ENCODE results near the gene GLP1R.

GLP1R gene

DNA sequence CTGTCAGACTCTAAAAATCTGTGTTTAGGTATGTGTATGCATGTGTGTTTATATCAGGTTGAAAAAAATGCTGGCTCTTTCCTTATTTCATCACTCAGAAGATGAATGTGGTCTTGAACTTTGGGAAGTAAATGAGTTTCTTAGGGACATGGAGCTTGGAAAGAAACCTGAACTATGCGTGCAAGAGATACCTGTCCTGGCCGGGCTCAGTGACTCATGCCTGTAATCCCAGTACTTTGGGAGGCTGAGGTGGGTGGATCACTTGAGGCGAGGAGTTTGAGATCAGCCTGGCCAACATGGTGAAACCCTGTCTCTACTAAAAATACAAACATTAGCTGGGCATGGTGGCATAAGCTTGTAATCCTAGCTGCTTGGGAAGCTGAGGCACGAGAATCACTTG is 4.4 kb upstream of the GLP1R start:
- DNase-seq (ENCODE audit: low spot score) = no peak

DNA sequence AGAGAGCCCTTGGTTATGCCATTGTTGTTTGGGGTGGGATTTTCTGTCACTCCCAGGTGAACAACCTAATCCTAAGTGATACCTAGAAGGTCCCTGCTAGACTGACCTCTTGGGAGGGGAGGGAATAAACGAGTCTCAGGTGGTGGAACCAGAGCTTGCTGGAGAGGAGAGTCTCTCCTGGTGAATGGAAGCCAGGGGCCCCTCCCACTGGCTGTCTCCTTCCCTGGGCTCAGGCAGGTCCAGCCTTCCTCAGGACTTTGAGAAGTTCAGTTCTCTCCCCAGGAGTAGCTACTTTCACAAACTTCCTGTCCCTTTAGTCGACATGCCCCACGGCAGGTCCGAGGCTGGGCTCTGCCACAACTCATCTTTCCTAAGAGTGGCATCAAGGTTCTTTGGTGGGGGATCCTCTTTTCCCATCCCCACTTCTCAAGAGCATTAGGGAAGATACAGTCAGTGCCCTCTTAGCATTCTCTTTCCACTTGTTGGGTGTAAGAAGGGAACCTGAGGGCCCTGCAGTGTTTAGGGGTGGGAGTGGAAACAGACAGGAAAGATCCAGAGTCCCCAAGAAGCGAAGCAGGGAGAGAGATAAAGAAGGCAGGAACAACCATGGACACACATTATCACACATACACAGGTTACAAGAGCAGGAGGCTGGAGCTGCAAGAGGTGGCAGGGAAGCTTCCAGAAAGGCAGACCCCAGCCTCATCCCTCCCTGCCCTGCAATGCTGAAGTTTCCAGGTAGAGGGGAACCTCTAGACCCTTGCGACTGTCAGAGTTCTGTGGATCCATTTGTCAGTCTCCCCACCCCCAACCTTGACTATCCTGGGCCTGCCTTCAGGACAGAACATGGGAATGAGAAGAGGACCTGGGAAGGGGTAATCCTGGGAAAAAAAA is 900 bp upstream of the GLP1R start:
- DNase-seq (ENCODE audit: low spot score) = no peak

GRCh38 chr6:39049575-39050283 is 1.1 kb downstream of the GLP1R start:
- no peak for DNase-seq (ENCODE audit: low spot score)

GRCh38 chr6:39050453-39051112 is 2.0 kb downstream of the GLP1R start:
- DNase-seq (ENCODE audit: low spot score) = no peak

DNA sequence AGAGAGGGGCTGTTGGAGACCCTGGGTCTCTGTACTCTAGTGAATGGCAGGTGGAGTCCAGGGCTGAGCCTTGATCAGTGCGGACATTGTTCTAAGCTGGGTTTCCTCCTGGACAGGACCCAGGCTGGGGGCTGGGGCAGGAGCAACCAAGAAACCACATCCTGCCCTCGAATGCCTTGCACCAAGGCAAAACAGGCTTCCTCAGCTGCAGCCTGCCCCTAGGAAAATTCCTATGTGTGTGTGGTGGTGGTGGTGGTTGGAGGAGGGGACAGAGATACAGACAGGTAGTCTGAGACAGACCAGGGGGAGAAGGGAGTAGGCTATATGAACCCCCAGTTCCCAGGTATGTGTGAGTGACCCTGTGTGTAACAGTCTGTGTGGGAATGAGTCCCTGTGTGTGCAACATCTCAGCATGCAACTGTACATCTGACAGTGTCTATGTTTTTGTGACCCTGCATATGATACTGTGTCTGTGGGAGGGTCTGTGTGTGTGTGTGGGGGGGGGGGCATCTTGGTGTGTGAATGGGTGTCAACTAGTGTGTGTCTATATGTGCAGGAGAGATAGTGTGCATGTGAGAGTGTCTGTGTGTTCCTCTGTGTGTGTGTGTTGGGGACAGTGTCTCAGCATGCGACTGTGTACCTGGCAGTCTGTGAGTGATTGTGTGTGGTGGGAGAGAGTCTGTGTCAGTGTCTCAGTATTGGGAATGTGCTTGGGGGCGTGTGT is 3.0 kb downstream of the GLP1R start:
- no peak for DNase-seq (ENCODE audit: low spot score)

- DNase-seq (ENCODE audit: low spot score) = no peak
Observed at GRCh38 chr6:39053016-39053624, 4.5 kb downstream of the GLP1R start.

DNA sequence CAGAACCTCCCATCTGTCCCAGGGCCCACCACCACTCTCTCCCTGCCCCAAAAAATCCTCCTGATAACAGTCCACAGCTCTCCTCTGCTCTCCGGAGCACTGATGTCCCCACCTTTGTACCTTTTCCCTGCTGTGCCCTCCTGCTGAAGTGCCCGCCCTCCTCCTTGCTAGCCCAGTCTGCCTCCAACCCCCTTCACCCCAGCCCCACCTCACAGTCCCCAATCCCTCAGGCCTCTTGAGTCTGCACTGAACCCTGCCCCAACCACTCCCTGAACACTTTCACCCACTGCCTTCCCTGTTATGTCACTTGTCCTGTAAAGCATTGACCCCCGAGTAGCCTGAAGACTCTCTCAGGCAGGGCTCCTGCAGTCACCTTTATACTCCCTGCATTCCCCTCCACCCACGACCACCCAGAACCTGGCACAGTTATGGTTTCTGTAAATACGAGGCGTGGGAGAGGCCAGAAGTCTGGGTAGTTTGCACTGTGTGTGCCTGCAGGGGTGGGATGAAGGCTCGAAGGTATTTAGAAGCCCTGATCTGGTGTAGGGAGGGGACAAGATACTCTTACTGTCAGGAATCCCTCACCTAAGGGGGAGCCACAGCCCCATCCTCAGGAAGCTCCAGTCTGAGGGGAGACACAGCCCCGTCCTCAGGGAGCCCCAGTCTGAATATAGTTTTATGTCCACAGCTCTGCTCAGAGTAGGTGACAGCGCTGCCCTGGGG is 5.4 kb downstream of the GLP1R start:
- DNase-seq (ENCODE audit: low spot score) = no peak

- DNase-seq (ENCODE audit: low spot score) = no peak
Observed at GRCh38 chr6:39054577-39055142, 6.1 kb downstream of the GLP1R start.

- DNase-seq (ENCODE audit: low spot score) = no peak
Observed at GRCh38 chr6:39055661-39056060, 7.1 kb downstream of the GLP1R start.

DNA sequence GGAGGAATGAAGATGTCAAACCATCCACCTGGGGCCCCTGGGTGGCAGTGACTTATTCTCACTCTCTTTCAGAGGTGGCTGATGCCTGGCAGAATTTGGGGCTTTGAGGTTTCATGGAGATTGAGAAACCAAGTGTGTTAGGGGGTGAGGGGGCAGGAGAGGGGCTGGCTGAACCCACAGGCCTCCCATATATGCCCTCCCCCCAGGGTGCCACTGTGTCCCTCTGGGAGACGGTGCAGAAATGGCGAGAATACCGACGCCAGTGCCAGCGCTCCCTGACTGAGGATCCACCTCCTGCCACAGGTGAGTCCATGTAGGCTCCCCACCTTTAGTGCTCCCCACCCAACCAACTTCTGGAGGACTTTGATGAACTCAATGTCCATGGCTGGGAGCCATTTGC is 7.6 kb downstream of the GLP1R start:
- no peak for DNase-seq (ENCODE audit: low spot score)

DNA sequence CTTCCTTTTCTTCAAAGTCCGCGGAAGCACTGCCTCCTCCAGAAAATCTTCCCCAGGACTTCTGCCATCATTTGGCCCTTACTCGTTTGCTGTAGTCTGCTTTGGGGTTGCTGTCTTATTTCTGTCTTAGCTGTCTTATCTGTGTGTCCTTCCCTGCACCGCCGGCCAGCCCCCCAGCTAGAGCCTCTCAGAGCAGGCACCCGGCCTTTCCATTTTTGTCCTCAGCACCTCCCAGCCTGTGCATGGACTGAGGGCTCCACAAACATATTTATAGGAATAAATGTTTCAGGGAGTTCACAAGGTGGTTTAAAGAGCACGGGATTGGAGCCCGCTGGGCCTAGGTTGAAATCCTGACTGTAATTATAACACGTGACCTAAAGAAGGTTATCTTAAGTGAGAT is 8.1 kb downstream of the GLP1R start:
- no peak for DNase-seq (ENCODE audit: low spot score)

- DNase-seq (ENCODE audit: low spot score) = no peak
Observed at GRCh38 chr6:39057251-39058155, 8.9 kb downstream of the GLP1R start.

DNA sequence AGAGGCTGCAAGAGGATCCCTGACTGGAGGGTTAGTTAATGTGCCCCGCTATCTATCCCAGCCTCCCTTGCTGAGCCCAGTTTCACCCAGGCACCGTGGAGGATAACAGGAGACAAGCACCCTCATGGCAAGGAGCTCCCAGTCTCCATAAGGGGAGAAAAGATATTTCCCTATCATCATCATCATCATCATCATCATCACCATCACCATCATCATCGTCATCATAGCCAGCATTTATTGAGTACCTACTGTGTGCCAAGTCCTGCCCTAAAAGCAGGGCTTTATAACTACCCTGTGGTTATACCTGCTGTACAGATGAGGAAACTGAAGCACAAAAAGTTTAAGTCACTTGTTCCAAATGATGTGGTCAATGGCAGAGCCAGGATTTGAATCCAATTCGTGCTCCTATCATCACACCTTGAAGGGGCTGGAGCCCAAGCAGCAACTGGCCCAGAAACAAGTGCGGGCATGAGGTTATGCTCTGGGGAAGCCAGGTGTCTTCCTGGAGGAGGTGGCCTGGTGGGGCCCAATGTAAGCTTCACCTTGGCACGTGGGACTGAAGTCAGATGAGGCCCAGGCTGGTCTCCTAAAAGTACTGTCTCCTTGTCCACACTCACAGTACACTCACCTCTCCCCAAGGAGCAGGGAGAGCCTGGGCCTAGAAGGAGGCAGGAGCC is 10.0 kb downstream of the GLP1R start:
- DNase-seq (ENCODE audit: low spot score) = no peak

GRCh38 chr6:39059496-39060310 is 11.1 kb downstream of the GLP1R start:
- no peak for DNase-seq (ENCODE audit: low spot score)

DNA sequence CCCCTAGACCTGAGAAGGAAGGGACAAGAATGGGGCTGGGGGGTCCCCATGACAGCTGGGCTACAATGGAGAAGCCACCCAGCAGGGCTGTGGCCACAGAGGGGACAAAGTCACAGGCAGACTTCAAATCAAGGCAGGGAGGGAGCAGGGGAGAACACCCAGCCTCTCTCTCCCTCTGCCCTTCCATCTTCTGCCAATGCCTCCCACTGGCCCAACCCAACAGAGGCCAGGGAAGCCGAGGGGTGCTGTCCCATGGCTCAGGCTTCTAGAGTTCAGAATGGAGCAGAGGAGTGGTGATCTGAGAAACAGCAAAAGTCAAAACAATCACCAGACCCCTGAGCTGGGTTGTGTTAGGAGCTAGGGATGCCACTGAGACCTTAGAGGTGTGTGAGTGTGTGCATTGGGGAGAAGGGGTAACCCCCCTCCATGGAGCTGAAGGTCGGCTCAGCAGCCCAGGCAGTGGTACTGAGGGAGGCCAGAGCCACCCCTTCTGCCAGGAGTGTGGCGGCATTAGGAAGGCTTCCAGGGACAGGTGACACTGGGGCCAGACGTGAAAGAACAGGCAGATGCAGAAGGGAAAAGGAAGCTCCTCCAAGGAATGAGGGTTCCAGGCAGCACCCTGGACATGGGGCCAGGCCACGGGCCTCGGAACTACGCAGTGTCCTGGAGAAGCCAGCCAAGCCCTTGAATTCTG is 12.0 kb downstream of the GLP1R start:
- DNase-seq (ENCODE audit: low spot score) = no peak

DNA sequence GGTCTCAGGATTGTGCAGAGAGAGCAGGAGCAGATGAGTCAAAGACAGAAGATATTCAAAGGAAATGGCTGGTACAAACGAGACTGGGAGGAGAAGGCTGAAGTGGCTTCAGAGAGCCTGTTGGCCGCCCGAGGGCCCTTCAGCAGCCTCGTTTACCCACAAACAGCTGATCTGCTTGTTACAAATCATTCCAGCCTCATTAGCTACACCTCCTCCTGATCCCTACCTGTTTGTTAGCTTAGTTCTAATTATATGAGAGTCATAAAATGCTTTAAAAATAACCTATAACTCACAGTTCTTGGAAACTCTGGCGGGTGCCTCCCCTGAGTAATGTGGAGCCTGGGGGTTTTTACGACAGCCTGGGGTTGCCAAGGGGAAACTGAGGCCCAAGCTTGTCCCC is 12.6 kb downstream of the GLP1R start:
- no peak for DNase-seq (ENCODE audit: low spot score)

- no peak for DNase-seq (ENCODE audit: low spot score)
Observed at GRCh38 chr6:39061588-39061987, 13.0 kb downstream of the GLP1R start.

Measured in CD4-positive, alpha-beta T cell treated with Interleukin-15 for 4 hours (primary cell).